Vagina (tissue), 2 donors: ENCODE measurements around the gene CHMP3. TPM values are rescaled to one million over a fixed set of nuclear protein-coding genes. Genes with fewer than 3 reads are reported as not detected.

Experiments used
- DNase-seq, 2 donors: peaks; one replicate each; pipeline ENCODE4 v3.0.0-alpha.2; 2017; ENCODE audit errors: extremely low spot score in 2 of 2
- H3K27ac ChIP-seq: fragments of 200-600 bp; sonication (generic); one replicate; pipeline ENCODE4 v1.5.1; 2019
- H3K27me3 ChIP-seq: fragments of 200-600 bp; sonication (generic); one replicate; pipeline ENCODE4 v1.5.1; 2019
- H3K36me3 ChIP-seq, 2 donors: fragments of 200-600 bp; sonication (generic); one replicate each; pipeline ENCODE4 v1.5.1; 2017 to 2019
- H3K4me1 ChIP-seq: fragments of 200-600 bp; sonication (generic); one replicate; pipeline ENCODE4 v1.5.1; 2019
- H3K4me3 ChIP-seq, 2 donors: fragments of 200-600 bp; sonication (generic); 1 replicate in 1 of 2; 2 replicates in 1 of 2; pipeline ENCODE4 v1.5.1; 2016 to 2019
- H3K9me3 ChIP-seq: fragments of 200-600 bp; sonication (generic); one replicate; pipeline ENCODE4 v1.5.1; 2019
- POLR2A ChIP-seq, 2 donors: fragments of 450-650 bp; IDR thresholded peaks; one replicate each; pipeline ENCODE4 v1.6.1; 2017; ENCODE audit warnings: antibody characterized with exemption in 2 of 2, mild to moderate bottlenecking in 2 of 2, moderate library complexity in 2 of 2
- POLR2AphosphoS5 ChIP-seq, 2 donors: sonication (generic); formaldehyde crosslinking; IDR thresholded peaks; one replicate each; pipeline ENCODE4 v1.9.0; 2017; ENCODE audit warnings: antibody characterized with exemption in 2 of 2, mild to moderate bottlenecking in 2 of 2, low read depth in 1 of 2; ENCODE audit not compliant: insufficient read depth in 1 of 2
- intact Hi-C: fragments of 100-400 bp; cut with DNase I; formaldehyde crosslinking; loops from one replicate; pipeline ENCODE4 v1.15.1; 2023
- total RNA-seq: library from RNA; depleted of rRNA; stranded (reverse); fragments of >200 nt; gene quantifications from one replicate; pipeline ENCODE4 v1.2.3, GENCODE V29; 2016
- TF ChIP-seq, protein P1 (sequence below), 3 experiments: fragments of 450-650 bp in 2 of 3; fragments of 200-600 bp in 1 of 3; sonication (generic) in 1 of 3; IDR thresholded peaks; one replicate each; pipeline ENCODE4 v1.5.1; 2017 to 2019; ENCODE audit warnings: antibody characterized with exemption in 3 of 3, mild to moderate bottlenecking in 2 of 3, moderate library complexity in 2 of 3

The CHMP3 gene
- total RNA-seq, 1 donor from 2014 or later = 49.6 TPM

DNA sequence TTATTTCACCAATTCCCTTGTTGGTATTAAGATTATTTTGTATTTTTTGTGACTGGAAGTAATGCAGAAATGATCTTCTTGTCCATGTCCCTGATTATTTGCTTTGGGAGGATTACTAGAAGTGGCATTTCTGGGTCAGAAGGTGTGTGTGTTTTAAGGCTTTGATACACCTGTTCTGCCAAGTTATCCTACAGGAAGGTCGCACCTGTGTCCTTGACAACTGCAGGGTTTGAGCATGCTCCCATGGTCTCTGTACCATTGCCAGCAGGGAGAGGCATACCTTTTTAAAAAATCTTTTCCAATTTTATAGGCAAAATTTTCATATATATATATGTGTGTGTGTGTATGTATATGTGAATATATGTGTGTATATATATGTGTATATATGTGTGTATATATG lies 92.4 kb downstream of the CHMP3 start:
- no peak for DNase-seq
- H3K9me3 ChIP-seq = no peaks in the 10 kb centered on the region
- H3K36me3 ChIP-seq = peaks cover 0 to 77% of the 10 kb centered on the region in 2 donors
- TF ChIP-seq POLR2A (IDR thresholded peaks at IDR 0.05) (no peak), POLR2AphosphoS5 (IDR thresholded peaks at IDR 0.05; ENCODE audit: insufficient read depth in 1 of 2, low read depth in 1 of 2) (no peak)
- TF ChIP-seq, protein P1, sequence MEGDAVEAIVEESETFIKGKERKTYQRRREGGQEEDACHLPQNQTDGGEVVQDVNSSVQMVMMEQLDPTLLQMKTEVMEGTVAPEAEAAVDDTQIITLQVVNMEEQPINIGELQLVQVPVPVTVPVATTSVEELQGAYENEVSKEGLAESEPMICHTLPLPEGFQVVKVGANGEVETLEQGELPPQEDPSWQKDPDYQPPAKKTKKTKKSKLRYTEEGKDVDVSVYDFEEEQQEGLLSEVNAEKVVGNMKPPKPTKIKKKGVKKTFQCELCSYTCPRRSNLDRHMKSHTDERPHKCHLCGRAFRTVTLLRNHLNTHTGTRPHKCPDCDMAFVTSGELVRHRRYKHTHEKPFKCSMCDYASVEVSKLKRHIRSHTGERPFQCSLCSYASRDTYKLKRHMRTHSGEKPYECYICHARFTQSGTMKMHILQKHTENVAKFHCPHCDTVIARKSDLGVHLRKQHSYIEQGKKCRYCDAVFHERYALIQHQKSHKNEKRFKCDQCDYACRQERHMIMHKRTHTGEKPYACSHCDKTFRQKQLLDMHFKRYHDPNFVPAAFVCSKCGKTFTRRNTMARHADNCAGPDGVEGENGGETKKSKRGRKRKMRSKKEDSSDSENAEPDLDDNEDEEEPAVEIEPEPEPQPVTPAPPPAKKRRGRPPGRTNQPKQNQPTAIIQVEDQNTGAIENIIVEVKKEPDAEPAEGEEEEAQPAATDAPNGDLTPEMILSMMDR (IDR thresholded peaks at IDR 0.05) = no peak
- no peak overlapping the region for H3K27ac ChIP-seq
- no peak overlapping the region for H3K4me3 ChIP-seq
- H3K4me1 ChIP-seq = no peaks in the 10 kb centered on the region
- no peaks in the 10 kb centered on the region for H3K27me3 ChIP-seq
- intact Hi-C loops = no loop called here

- no peaks in the 10 kb centered on the region for H3K9me3 ChIP-seq
- peaks cover 0 to 78% of the 10 kb centered on the region in 2 donors for H3K36me3 ChIP-seq
- no peaks in the 10 kb centered on the region for H3K27me3 ChIP-seq
- intact Hi-C loops = no loop called here
- no peaks in the 10 kb centered on the region for H3K4me1 ChIP-seq
- no peak for TF ChIP-seq POLR2AphosphoS5 (IDR thresholded peaks at IDR 0.05; ENCODE audit: insufficient read depth in 1 of 2, low read depth in 1 of 2)
- no peak for TF ChIP-seq POLR2A (IDR thresholded peaks at IDR 0.05)
- TF ChIP-seq, protein P1 (IDR thresholded peaks at IDR 0.05) = no peak
- no peak overlapping the region for H3K4me3 ChIP-seq
- no peak overlapping the region for H3K27ac ChIP-seq
- DNase-seq = no peak
These were observed 94.8 kb downstream of the CHMP3 start for GRCh38 chr2:86468162-86469033.

DNA sequence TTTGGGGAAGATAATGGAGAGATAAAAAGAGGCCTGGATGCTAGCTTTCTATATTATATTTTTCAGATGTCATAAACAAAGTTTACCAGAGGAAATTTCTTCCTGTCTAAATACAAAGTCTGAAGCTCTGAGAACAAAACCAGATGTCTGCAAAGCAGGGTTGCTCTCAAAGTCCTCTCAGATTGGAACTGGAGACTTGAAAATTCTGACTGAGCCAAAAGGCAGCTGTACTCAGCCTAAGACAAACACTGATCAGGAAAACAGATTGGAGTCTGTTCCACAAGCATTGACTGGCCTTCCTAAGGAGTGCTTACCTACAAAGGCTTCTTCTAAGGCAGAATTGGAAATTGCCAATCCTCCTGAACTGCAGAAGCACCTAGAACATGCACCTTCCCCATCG lies 96.9 kb downstream of the CHMP3 start:
- Histone ChIP-seq H3K36me3 (peaks cover 0 to 86% of the 10 kb centered on the region in 2 donors), H3K4me1 (no peaks in the 10 kb centered on the region)
- intact Hi-C loops = no loop called here

DNA sequence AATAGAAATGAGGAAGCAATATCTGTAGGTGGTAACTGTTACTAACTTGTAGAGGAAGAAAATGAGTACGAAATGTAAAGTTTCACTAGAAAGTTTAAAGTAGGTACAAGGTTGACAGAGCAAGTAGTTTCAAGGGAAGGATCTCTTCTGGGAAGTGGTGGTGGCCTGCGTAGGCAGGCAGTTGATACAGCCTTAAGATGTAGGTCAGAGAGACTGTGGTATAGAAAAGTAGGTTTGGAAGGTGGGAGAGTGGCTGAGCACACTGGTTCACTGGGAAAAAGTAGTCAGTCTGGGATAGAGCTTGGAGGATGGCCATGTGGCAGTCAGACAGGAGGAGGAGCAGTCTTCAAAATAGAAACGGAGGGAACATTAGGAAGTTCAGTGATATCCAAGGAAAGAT lies 98.6 kb downstream of the CHMP3 start:
- no peaks in the 10 kb centered on the region for H3K4me1 ChIP-seq
- peaks cover 0 to 92% of the 10 kb centered on the region in 2 donors for H3K36me3 ChIP-seq
- no peak for DNase-seq
- H3K27ac ChIP-seq = no peak overlapping the region
- intact Hi-C loops = loop anchor here (2.0 kb wide), 1 partner anchor 16 kb away; no protein-coding TSS in a partner anchor
- TF ChIP-seq, protein P1 (IDR thresholded peaks at IDR 0.05) = no peak
- TF ChIP-seq POLR2A (IDR thresholded peaks at IDR 0.05) (no peak), POLR2AphosphoS5 (IDR thresholded peaks at IDR 0.05; ENCODE audit: insufficient read depth in 1 of 2, low read depth in 1 of 2) (no peak)
- H3K9me3 ChIP-seq = no peaks in the 10 kb centered on the region
- H3K27me3 ChIP-seq = no peaks in the 10 kb centered on the region
- no peak overlapping the region for H3K4me3 ChIP-seq

More for the DNA sequence above, 96.9 kb downstream of the CHMP3 start:
- H3K9me3 ChIP-seq = no peaks in the 10 kb centered on the region
- no peak for DNase-seq
- H3K4me3 ChIP-seq = no peak overlapping the region
- no peak overlapping the region for H3K27ac ChIP-seq
- TF ChIP-seq POLR2AphosphoS5 (IDR thresholded peaks at IDR 0.05; ENCODE audit: insufficient read depth in 1 of 2, low read depth in 1 of 2) (no peak), POLR2A (IDR thresholded peaks at IDR 0.05) (no peak)
- TF ChIP-seq, protein P1 (IDR thresholded peaks at IDR 0.05) = no peak
- no peaks in the 10 kb centered on the region for H3K27me3 ChIP-seq
